Psoas muscle (tissue), 8 donors: Measurements from ENCODE around the gene FGF2. TPM values are rescaled to one million over a fixed set of nuclear protein-coding genes. Genes with fewer than 3 reads are reported as not detected.

Experiments used
- ATAC-seq, 4 donors: fragments of 200-7000 bp; cut with Tn5 transposase; one replicate each; pipeline ENCODE4 v1.9.1; 2020; ENCODE audit warnings: moderate library complexity in 3 of 4, mild to moderate bottlenecking in 2 of 4
- DNase-seq, 2 donors: peaks; one replicate each; pipeline ENCODE4 v3.0.0-alpha.2; 2020
- H3K27ac ChIP-seq: fragments of 200-600 bp; one replicate; pipeline ENCODE4 v1.8.0; 2022
- H3K27me3 ChIP-seq, 3 donors: fragments of 200-600 bp in 1 of 3; one replicate each; pipeline versions ENCODE4 v1.6.1 to v1.8.0; 2013 to 2022; ENCODE audit warnings: low read length in 2 of 3, mild to moderate bottlenecking in 2 of 3, moderate library complexity in 1 of 3; ENCODE audit not compliant: insufficient read depth in 3 of 3
- H3K36me3 ChIP-seq, 2 donors: fragments of 200-600 bp in 1 of 2; one replicate each; pipeline versions ENCODE4 v1.6.1 to v1.8.0; 2013 to 2022; ENCODE audit warnings: low read depth in 1 of 2, mild to moderate bottlenecking in 1 of 2, moderate library complexity in 1 of 2; ENCODE audit not compliant: insufficient read depth in 1 of 2
- H3K4me1 ChIP-seq: fragments of 200-600 bp; one replicate; pipeline ENCODE4 v1.8.0; 2022
- H3K4me3 ChIP-seq: fragments of 200-600 bp; one replicate; pipeline ENCODE4 v1.8.0; 2022; ENCODE audit warnings: mild to moderate bottlenecking
- H3K9me3 ChIP-seq: fragments of 200-600 bp; one replicate; pipeline ENCODE4 v1.8.0; 2022
- CTCF ChIP-seq: fragments of 200-600 bp; IDR thresholded peaks from one replicate; pipeline ENCODE4 v1.8.0; 2022; ENCODE audit warnings: antibody characterized with exemption
- WGBS, 3 donors: extraction: QIAGEN DNeasy Blood & Tissue Kit; methylation state at CpG; one replicate each; pipeline versions ENCODE4 v1.1.6 to v1.1.7; 2013; 5-methylcytosine and 5-hydroxymethylcytosine counted together
- intact Hi-C, 2 donors: fragments of 100-400 bp; cut with DNase I; formaldehyde crosslinking; loops; one replicate each; pipeline versions ENCODE4 v1.11.0 to v1.14.2; 2022
- polyA plus RNA-seq, 3 donors: library from polyadenylated mRNA; stranded (reverse); fragments of 200-250 nt; gene quantifications; one replicate each; pipeline ENCODE4 v1.2.3, GENCODE V29; 2013
- total RNA-seq, 4 donors: library from RNA; stranded (reverse); fragmentation: NEBNext Ultra II Directional in 2 of 4; extraction: Animal tissue kit (Norgen Biotek cat#: 25700) in 2 of 4; gene quantifications; one replicate each; pipeline versions ENCODE4 v1.2.1 to v1.2.4, GENCODE V29; 2021 to 2023
- donor health status: healthy with polysubstance abuse.
- donor health status: DM: no; HTN: no; CAD: no; lungs with moderate emphysema.
- donor health status: Bipolar disorder and iron deficiency.
- donor health status: healthy.
- donor health status: DM: yes; HTN: yes; CAD: no.
- donor health status: DM: no; HTN: no; CAD: no.
- donor health status: DM: no; HTN: no; CAD: no.
- donor health status: DM: yes; HTN: yes; CAD: no.

FGF2 gene
- total and polyA plus RNA-seq, 7 donors, result 0.86 to 3.7 (median 2.0) TPM

GRCh38 chr4:122873146-122873545 is 46.5 kb downstream of the FGF2 start:
- intact Hi-C loops, result no loop called here
- Histone ChIP-seq H3K4me3 (no peak overlapping the region), H3K36me3 (no peaks in the 10 kb centered on the region), H3K27me3 (no peaks in the 10 kb centered on the region), H3K9me3 (no peaks in the 10 kb centered on the region), H3K4me1 (no peaks in the 10 kb centered on the region), H3K27ac (no peak overlapping the region)
- no peak for ATAC-seq
- TF ChIP-seq CTCF, result no peak
- WGBS, 3 donors, result 72 to 85% (median 76%) methylated on average over 1 of the region's 1 CpG
- no peak for DNase-seq

DNA sequence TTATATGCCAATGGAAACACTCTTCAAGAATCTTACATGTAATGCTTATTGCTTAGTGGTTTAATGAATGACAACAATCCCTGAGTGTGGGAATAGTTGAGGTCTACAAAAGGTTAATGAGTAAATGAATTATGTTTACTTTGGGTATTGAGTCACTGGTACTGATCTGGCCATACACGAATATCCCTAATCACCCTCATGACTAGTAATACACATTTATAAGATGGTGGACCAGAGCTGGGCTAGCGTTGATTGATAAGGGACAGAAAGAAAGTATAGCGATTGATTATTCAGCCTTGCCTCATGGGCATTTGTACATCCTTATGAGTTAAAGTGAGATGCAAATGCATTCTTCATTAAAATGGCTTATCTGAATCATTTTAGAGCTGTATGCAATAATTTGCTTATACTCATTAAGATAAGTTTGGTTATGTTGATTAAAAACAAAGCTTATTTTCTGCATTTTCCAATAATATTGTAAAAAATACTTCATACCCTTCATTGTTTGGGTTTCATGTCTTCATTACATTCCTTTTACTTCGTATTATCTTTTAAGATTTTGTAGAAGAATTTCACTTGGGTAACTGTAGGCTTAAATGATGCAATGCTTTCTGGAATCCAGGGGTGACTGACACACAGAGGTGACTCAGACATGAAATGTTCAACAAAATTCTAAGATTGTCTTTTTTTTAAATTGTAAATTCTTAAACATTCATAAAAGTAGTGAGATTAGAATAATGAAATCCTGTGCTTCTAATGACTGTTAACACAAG is 47.4 kb downstream of the FGF2 start:
- DNase-seq, result no peak
- no peak for TF ChIP-seq CTCF
- no peak overlapping the region for H3K4me3 ChIP-seq
- intact Hi-C loops, result no loop called here
- 83 to 96% (median 88%) methylated on average over 4 of the region's 4 CpGs for WGBS, 3 donors
- no peaks in the 10 kb centered on the region for H3K36me3 ChIP-seq
- H3K4me1 ChIP-seq, result no peaks in the 10 kb centered on the region
- H3K27me3 ChIP-seq, result no peaks in the 10 kb centered on the region
- no peak overlapping the region for H3K27ac ChIP-seq
- no peak for ATAC-seq
- H3K9me3 ChIP-seq, result no peaks in the 10 kb centered on the region

DNA sequence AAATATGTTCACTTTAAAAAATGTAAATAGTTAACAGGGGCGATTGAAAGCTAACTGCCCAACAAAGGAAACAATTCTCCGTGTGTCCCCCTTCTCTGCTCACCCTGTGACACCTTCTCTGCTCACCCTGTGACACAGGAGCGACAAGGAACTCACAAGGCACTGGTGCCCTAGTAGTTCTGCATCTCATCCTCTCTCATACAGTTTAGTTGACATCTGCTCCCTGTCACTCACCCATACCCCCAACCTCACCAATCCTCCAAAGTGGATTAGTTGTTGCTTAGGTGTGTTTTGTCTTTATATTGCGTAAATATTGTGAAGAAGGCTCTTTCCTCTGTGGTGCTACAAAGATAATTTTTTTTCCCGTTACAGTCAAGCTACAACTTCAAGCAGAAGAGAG is 49.3 kb downstream of the FGF2 start:
- Histone ChIP-seq H3K4me3 (no peak overlapping the region), H3K27ac (no peak overlapping the region), H3K9me3 (no peaks in the 10 kb centered on the region), H3K36me3 (no peaks in the 10 kb centered on the region), H3K27me3 (no peaks in the 10 kb centered on the region), H3K4me1 (no peaks in the 10 kb centered on the region)
- no peak for ATAC-seq
- 89 to 91% (median 90%) methylated on average over 5 of the region's 5 CpGs for WGBS, 3 donors
- no peak for TF ChIP-seq CTCF
- DNase-seq, result no peak
- intact Hi-C loops, result no loop called here

DNA sequence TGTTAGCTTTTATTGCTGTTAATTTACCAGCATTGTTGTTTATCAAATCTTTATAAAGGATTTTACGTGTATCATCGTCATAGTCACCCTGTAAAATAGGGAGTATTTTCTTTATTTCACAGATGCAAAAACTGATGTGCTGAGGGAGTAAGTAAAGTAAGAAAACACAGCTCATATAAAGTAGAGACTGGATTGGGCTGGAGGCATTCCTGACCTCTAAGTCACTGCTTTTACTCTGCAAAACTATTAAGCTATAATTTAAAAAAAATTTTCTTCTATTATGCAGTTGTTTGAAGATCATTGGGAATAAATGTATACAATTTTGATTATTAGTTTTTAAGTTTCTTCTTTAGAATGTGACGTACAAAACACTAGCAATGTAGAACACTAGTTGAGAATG is 49.8 kb downstream of the FGF2 start:
- WGBS, 3 donors, result 90 to 93% (median 93%) methylated on average over 3 of the region's 3 CpGs
- ATAC-seq, result no peak
- TF ChIP-seq CTCF, result no peak

GRCh38 chr4:122879001-122879400 is 52.4 kb downstream of the FGF2 start:
- Histone ChIP-seq H3K36me3 (no peaks in the 10 kb centered on the region), H3K27me3 (no peaks in the 10 kb centered on the region), H3K9me3 (no peaks in the 10 kb centered on the region), H3K4me1 (no peaks in the 10 kb centered on the region), H3K27ac (no peak overlapping the region), H3K4me3 (no peak overlapping the region)
- intact Hi-C loops, result no loop called here
- DNase-seq (no peak), ATAC-seq (no peak)
- TF ChIP-seq CTCF, result no peak

More for the DNA sequence above, 49.8 kb downstream of the FGF2 start:
- H3K27ac ChIP-seq, result no peak overlapping the region
- H3K27me3 ChIP-seq, result no peaks in the 10 kb centered on the region
- no peaks in the 10 kb centered on the region for H3K4me1 ChIP-seq
- no peaks in the 10 kb centered on the region for H3K9me3 ChIP-seq
- H3K4me3 ChIP-seq, result no peak overlapping the region
- H3K36me3 ChIP-seq, result no peaks in the 10 kb centered on the region
- intact Hi-C loops, result no loop called here
- no peak for DNase-seq
